Suprapubic skin (tissue), 4 donors: ENCODE results near the gene TTLL5.

Experiments
- CTCF ChIP-seq, 2 donors: fragments of 200-600 bp in 1 of 2; fragments of 450-650 bp in 1 of 2; sonication (generic) in 1 of 2; IDR thresholded peaks; one replicate each; pipeline ENCODE4 v1.5.1; 2016 to 2019; ENCODE audit warnings: antibody characterized with exemption in 2 of 2, mild to moderate bottlenecking in 1 of 2, moderate library complexity in 1 of 2
- POLR2A ChIP-seq, 2 donors: fragments of 450-650 bp; IDR thresholded peaks; one replicate each; pipeline ENCODE4 v1.6.1; 2017; ENCODE audit warnings: antibody characterized with exemption in 2 of 2, mild to moderate bottlenecking in 2 of 2, moderate library complexity in 2 of 2
- POLR2AphosphoS5 ChIP-seq, 3 donors: sonication (generic); formaldehyde crosslinking; IDR thresholded peaks; one replicate each; pipeline ENCODE4 v1.6.1; 2017; ENCODE audit warnings: antibody characterized with exemption in 3 of 3

- TF ChIP-seq CTCF (IDR thresholded peaks at IDR 0.05) (no peak), POLR2A (IDR thresholded peaks at IDR 0.05) (no peak), POLR2AphosphoS5 (IDR thresholded peaks at IDR 0.05) (no peak)
Observed at GRCh38 chr14:75917322-75917945, 256.4 kb downstream of the TTLL5 start.
